Measurements from ENCODE around the gene PALS1. TPM values are rescaled to one million over a fixed set of nuclear protein-coding genes. Genes with fewer than 3 reads are reported as not detected.

The PALS1 gene
- total and polyA plus RNA-seq, 2 of the 8 experiments (the other 6 are each of a cell fraction or from before 2014, with no cell fraction given): 6.7 to 25.1 TPM

- TF ChIP-seq BRCA1 (IDR thresholded peaks at IDR 0.05; ENCODE audit: low read depth, low read length) (no peak), RAD21 (IDR thresholded peaks at IDR 0.05 in 1 of 2, conservative IDR thresholded peaks at IDR 0.05 in 1 of 2; ENCODE audit: low read depth in 2 of 2, low read length in 2 of 2) (no peak), PHF8 (conservative IDR thresholded peaks at IDR 0.05; ENCODE audit: low read depth, low read length) (no peak), YY1 (IDR thresholded peaks at IDR 0.05; ENCODE audit: low read depth, low read length) (no peak), TAF7 (optimal IDR thresholded peaks at IDR 0.05; ENCODE audit: borderline replicate concordance, low read depth, low read length) (no peak), E2F6 (IDR thresholded peaks at IDR 0.05) (no peak)
Measured at GRCh38 chr14:67267576-67268328, 26.5 kb downstream of the PALS1 start (continued).
